MV-4-11 (cell line): ENCODE data around the gene KCNG1.

Experiments used
- DNase-seq: peaks from one replicate; lab custom pipeline; 2025; lab: John Stamatoyannopoulos, UW

KCNG1 gene

DNA sequence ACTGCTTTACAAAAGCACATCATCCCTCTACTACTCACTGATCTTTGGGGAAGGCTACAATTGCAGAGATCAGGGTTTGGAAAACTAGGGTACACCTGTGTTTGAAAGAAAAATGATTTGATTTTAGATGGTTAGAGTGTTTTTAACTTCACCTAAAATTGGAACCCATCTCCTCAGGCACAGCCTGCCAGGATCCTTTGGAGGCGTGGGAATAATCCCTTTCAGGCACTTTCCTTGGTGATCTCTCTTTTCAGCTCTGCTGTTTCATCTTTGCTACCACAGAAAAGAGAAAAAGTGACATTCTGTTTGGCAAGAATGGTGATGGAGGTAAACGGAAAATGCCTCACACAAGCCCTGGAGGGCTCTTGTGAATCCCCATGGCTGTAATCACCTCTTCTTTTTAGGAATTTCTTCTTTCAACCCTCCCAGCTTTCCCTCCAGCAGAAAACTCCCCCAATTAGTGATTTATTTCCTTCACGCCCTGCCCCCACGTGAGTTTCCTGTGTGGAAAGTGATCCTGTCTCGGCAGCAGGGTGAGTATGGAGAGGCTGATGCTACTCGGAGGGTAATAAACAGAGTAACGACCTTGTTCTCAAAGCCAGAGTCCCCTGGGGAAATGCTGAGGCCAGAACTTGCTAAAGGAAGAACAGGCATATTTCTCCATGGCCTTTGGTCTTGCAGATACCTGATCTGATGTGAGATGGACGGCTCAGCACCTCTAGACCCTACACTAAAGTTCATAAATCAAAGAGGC is 9.2 kb downstream of the KCNG1 start:
- DNase-seq, result no peak

DNA sequence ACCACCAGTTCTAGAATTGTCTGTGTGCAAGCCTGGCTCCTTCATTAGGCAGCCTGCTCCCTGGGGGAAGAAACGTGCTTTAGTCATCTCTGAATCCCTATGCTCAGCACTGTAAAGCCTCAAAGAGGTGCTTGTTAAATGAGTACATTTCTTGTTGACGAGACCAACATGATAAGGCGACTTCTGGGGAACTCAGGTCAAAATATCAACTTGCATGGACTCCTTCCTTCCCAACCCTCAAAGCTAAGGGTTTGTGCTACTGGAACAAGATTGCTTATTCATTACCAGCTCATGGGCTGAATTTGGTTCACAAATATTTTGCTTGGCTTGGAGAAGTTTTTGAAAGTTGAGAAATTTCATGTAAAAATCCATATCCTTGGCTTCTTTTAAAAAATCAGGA is 10.6 kb downstream of the KCNG1 start:
- no peak for DNase-seq

DNA sequence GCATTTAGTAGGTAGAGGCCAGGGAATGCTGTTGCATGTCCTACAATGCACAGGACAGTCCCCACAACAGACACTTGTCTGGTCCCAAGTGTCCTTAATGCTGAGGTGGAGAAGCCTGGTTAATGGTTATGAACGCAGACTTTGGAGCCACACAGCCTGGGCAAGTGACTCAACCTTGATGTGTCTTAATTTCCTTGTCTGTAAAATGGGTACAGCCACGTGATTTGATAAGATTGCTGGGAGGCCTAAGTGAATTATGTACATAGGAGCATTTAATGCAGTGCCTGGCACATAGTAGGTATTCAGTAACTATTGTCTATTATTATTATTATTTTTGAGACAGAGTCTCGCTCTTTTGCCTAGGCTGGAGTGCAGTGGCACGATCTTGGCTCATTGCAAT is 11.4 kb downstream of the KCNG1 start:
- DNase-seq, result no peak

DNA sequence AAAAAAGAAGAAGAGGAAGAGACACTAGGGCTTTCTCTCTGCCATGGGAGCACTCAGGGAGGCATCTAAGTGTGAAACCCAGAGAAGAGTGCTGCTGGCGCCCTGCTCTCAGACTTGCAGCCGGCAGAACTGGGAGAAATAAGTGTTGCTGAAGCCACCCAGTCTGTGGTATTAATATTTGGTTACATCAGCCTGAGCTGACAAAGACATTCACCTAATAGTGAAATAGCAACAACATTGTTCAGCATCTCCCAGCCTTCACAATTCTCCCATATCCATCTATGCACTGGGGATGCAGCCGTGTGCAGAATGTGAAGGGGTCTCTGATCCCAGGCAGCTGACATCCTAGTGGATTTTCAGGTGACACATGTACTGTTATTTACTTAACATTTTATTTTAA is 12.0 kb downstream of the KCNG1 start:
- DNase-seq, result no peak

DNA sequence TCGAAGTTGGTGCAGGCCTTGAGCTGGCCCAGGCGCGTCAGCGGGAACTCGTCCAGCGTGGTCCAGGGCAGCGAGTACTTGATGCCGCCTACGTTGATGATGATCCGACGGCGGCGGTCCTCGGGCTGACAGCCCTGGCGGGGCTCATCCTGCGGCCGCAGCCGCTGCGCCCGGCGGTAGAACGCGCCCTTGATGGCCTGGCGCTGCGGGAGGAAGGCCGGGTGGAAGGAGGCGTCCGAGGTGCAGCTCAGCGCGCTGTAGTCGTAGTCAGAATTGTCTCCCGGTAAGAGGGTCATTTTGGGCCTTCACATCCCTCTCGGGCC is 12.9 kb downstream of the KCNG1 start:
- no peak for DNase-seq

DNA sequence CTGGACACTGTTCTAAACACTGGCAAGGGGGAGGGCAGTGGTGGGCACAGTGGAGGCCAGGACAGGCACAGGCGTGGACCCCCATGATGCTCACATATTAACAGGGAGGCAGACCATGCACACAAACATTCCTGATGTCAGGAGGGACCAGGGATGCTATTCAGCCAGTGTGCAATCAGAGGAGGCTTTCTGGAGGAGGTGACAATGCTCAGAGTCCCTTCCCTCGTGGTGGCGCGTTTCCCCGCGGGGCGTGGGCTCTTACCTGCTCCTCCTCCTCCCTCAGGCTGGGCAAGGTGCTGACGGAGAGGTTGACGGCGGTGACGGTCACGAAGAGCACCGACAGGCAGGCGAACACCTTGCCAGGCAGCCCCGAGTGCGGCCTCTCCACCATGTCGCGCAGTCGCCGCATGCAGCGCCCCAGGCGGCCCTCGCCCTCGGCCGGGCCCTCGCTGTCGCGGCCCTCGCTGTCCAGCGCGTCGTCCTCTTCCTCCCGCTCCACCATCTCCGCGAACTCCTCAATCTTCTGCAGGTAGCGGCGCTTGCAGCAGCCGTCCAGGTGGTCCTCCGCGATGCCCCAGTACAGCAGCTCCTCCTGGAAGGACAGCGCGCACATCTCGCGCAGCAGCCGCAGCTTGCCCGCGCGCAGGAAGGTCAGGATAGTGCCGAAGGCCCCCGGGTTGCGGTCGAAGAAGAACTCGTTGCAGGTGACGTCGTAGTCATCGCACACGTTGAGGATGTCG is 13.4 kb downstream of the KCNG1 start:
- no peak for DNase-seq

DNA sequence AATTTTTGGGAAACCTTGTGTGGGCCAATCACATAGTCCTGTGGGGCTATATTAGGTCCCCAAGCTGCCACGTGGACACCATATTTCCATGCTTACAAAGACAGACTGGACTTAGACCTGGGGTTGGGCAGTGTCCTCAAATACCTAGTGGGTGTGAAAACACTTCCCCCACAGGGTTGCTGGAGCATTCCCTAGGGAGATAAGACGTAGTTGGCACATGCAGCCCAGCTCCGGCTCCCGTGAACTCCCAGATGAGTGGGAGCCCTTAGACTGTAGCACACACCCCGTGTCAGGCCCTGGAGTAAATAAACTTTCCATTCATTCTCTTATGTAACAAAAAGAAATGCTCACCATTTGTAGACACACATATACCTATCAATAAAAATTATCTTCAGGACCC is 14.2 kb downstream of the KCNG1 start:
- DNase-seq, result no peak

DNA sequence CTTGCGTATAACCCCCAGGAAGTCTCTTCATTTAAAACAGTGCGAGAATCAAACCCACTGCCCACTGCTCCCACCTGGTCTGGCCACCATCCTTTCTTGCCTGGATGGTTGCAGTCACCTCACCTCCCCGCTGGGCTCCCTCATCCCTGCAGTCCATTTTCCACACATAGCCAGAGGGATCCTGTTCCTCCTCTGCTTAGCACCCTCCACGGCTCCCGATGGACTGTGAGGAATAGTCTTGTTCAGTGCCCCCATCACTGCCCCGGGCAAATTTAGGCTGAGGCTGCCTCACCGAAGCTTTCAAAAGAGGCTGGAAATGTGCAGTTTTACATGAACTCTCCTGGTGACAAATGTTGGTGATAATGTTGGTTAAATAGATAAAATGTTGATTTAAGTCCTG is 17.7 kb downstream of the KCNG1 start:
- DNase-seq, result no peak

DNA sequence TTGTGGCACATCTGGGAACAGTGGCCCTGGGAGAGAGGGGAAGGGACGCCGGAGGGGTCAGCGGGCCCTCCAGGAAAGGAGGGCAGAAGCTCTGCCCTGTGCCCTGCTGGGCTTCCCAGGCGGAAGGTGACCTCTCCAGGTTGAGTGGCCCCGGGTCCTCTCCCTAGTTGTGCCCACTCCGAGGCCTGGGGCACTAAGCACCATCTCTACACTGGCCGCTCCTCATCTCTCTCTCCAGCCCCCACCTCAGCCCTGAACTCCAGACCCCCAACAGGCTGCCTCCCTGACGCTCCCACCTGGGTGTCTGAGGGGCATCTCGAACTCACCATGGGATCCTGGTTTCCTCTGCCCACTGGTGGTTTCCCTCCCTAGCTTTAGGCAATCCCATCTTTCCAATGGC is 18.1 kb downstream of the KCNG1 start:
- DNase-seq, result no peak

DNA sequence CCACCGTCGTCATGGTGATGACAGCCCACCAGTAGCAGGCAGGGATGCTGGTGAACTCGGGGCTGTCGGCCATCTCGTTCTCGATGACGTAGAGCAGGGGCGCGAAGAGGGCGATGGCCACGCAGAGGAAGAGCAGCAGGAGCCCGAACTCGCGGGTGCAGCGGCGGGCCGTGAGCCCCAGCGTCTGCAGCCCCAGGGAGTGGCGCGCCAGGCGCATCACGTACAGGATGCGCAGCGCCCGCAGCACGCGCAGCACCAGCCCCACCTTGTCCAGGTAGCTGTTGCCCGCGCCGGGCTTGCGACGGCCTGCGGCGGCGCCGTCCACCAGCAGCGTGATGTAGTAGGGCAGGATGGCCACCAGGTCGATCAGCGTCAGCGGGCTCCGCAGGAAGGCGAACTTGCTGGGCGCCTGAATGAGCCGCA is 18.6 kb downstream of the KCNG1 start:
- no peak for DNase-seq

DNA sequence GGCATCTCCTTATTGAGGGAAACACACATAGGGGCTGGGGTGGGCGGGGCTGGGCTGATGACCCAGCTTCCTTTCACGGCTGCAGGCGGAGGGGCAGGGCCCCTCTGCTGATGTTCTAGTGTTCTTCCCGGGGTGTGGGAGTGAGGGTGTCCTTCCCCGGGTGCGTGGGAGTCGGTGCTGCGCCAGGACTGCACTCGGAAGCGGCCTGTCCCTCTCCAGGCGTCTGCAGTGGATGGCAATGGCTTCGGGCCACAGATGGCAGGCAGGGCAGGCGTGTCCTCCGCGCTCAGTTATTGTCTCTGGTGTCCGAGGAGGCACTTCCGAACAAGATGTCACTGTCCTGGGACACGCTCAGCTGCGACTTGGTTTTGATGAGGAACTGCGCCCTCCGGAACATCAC is 19.2 kb downstream of the KCNG1 start:
- DNase-seq, result no peak

DNA sequence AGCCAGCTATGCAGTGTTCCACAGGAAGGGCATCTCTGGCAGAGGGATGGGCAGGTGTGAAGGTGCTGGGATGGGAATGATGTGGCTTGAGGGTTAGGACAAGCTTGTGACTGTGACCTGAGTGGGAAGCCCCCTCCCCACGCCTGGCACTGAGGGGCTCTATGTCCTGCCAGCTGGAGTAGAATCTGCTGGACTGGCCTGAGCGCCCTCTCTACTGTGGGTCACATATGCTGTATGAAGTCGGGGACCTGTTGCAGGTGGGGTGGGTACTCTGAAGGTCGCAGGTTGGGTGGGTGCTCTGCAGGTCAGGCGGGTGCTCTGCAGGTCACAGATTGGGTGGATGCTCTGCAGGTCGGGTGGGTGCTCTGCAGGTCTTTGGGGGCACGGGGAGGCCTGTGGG is 20.3 kb downstream of the KCNG1 start:
- DNase-seq, result no peak

DNA sequence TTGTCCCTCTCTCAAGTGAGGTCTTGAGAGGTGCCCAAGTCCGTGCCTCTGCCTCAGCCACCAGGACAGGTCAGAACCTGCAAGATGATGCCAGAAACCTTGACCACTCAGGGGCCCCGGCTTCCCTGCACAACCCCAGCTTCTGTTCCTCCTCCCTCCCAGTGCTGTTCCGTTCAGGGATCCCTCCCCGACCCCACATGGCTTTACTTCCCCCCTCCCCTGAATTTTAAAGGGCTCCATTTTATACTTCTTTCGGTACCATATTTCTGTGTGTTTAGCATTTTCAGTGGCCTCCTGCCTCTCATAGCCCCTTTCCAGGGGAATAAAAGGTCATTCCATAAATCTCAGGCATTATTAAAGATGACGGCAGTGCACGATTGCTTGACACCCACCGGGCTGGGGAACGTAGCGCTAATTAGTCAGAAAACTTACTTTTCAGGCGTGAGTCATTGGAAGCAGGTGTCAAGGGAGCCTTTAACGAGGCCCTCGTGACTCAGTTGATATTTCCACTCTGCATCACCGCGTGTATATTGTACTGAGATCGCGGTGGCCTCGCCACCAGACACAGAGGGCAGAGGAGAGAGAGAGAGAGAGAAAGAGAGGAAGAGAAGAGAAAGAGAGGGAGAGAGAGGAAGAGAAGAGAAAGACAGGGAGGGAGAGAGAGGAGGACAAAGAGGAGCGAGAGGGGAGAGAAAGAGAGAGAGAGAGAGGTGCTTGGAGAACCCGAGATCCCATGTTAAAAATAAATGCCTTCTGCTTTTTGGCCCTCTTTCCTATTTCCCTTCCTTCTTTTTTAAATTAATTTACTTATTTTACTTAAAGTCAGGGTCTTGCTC is 21.3 kb downstream of the KCNG1 start:
- DNase-seq, result no peak

DNA sequence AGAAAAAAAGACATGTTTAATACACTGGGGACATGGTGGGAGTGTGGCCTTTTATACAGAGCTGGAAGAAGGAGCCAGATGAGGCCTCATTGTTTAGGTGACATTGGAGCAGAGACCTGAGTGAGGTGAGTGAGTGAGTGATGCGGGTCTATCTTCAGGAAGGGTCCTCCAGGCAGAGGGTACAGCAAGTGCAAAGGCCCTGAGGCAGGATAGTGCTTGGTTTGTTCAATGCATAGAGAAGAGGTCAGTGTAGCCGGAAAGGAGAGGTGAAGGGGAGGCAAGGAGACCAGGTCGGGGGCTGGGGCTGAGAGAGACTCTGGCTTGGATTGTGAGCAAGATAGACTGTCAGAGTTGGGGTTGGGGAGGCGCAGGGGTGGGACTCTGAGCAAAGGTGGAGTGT is 23.6 kb downstream of the KCNG1 start:
- no peak for DNase-seq

DNA sequence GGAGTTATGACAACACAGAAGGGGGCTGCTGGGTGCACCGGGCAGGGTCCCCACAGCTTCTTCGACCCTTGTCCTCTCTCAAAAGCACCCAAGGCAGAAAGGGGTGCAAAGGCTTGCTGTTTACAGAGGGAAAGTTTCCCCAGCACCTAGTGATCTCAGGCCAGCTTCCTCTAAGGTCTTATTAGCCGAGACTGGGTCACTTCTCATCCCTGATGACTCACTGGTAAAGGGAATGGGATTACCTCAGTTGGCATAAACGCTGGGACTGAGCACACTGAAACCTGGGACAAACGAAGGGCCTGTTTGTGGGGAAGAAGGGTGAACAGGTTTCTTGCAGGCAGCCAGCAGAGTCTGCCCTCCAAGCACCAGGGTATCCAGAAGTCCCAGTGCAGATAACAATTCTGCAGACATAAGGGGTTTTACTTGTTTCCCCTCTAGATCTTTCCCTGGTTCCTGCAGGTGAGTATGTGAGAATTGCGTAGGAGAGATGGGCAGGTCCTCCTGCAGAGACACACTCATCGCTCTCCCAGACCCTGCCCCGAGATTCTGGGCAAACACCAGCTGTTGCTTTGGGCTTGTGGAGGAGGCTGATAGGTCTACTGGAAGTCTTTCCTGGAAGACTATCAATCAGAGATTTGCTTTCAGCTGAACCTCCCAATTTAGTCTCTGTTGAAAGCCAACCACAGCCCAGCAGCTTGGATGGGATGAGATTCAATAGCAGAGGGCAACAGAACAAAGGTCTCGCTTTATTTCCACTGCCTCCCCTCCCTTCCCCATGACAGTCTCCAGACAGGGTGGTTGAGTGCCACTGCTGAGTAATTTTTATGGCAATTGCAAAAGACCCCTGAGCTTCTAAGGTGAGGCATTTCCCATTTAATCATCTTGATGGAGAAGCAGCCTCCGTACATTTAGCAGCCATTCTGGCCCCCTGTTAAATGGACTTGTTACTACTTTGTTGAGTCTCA is 25.7 kb downstream of the KCNG1 start:
- DNase-seq, result no peak

DNA sequence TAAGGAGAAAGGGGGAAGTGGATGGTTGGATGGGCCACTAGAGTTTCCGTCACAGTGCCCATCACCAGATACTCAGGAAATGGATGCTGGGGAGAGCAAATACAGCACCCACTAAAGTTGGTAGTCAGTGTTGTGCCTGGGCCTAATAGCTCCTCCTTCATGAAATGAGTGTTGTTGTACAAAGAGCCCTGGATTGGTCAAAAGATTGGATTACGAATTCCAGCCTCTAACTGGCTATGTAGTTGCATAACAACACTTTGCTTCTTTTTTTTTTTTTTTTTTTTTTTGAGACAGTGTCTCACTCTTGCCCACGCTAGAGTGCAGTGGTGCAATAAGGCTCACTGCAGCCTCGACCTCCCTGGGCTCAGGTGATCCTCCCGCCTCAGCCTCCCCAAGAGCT is 27.4 kb downstream of the KCNG1 start:
- DNase-seq, result peak; percentile 57

DNA sequence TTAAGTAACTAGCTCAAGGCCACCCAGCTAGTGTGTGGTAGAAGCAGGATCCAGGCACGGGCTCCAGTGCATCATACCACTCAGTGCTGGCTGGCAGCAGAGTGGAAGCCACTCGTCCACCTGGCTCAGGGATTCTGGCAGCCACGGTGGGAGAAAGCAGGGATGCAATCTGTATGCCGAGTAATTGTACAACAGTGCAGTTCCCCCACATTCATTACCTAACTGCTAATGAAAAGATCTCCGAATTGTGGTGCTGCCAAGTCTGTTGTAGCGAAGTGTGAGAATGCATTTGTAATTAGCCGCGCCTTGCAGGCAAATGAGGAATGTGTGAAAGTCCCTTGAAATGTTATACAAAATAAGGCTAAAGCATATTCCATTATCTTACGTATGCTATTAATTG is 29.0 kb downstream of the KCNG1 start:
- DNase-seq, result no peak

DNA sequence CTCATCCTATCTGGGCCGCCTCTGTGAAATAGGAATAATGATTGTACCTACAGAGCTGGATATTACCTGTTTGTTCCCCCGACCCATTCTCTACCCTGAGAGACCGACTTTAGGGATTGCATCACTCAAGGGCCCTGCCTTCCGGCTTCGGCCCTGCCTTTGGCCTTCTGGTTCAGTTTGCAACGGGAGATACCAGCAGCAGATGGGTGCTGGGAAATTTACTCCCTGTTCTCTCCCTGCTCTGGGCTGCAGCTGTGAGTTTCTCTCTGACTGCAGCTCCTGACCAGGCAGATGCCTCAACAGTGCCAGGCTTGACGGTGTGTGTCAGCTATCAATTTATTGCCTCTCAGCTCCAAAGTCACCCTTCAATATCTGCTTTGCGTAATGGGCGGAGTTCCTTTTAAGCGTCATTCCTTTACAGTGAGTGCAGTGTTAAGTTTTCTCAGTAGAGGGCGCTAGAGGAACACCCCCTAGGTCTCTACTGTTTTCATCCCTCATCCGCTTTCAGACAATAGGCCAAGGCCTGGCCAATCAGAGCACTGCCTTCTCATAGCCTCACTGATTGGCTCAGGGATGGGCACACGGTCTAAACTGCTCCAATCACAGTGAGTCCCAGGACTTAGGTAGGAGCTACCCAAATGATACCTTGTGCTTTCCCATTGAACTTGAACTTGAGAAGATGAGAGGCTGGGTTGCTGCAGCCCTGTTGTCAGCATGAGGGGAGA is 30.0 kb downstream of the KCNG1 start:
- DNase-seq, result peak; percentile 74

DNA sequence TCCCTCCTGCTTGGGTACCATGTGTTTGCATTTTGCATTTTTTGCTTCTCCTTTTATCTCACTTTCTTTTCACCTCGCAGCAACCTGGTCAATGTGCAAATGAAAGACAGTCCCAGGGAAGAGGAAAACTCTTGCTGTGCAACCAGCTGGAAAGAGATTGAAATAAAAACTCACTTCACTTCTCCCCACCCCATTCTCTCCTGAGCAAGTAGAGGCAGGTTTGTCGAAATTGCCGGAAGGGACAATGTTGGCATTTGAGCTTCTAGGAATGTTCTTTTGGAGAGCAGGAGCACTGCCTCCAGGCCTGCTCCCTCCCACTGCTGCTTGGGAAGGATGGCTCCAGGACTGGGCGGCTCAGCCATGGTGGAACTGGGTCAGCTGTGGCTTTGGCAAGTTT is 30.6 kb downstream of the KCNG1 start:
- no peak for DNase-seq

DNA sequence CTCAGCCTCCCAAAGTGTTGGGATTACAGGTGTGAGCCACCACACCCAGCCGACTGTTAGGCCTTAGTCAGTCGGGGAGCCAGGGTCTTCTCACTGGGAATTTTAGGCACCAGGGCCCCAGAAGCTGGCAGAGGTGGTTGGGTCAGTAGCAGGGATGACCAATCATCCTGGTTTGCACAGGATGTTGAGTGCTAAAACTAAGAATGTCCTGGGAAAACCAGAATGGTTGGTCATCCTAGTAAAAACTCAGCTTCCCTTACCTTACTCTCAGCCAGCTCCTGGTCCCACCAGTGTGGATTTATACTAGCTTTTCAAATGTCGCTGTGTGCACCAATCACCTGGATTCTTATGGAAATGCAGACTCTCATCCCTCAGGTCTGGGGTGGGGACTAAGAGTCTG is 31.8 kb downstream of the KCNG1 start:
- no peak for DNase-seq
